Right ventricle myocardium superior (tissue), 1 donor: Measurements from ENCODE around the gene STK32C. TPM values are rescaled to one million over a fixed set of nuclear protein-coding genes. Genes with fewer than 3 reads are reported as not detected.
"Not testable (repeated sequence)": the region's sequence is repeated elsewhere in the genome, so short reads cannot be mapped to it uniquely, and the experiment has no call there.

Source experiments
- ATAC-seq: fragments of 200-7000 bp; cut with Tn5 transposase; one replicate; pipeline ENCODE4 v1.9.1; 2020; ENCODE audit warnings: mild to moderate bottlenecking; ENCODE audit not compliant: poor library complexity
- DNase-seq: peaks from one replicate; pipeline ENCODE4 v3.0.0-alpha.2; 2020
- intact Hi-C: fragments of 100-400 bp; cut with DNase I; formaldehyde crosslinking; loops from one replicate; pipeline ENCODE4 v1.11.2; 2022
- long read RNA-seq: library from polyadenylated mRNA; unstranded; transcript quantifications from one replicate; pipeline ENCODE4 v2.0.0, GENCODE V29; 2021
- total RNA-seq: library from RNA; stranded (reverse); fragmentation: NEBNext Ultra II Directional; extraction: Animal tissue kit (Norgen Biotek cat#: 25700); gene quantifications from one replicate; pipeline ENCODE4 v1.2.1, GENCODE V29; 2021
- donor health status: DM: no; HTN: yes; CAD: no; lungs with severe emphysema.

Gene STK32C
- total RNA-seq, result 5.9 TPM
- long read RNA-seq, partial matches to known transcripts, result 0 of 7 reads
- long read RNA-seq, other reads (novel, unspliced or antisense), result 2 of 7 reads

- peak; percentile 98 for ATAC-seq
- DNase-seq, result peak; percentile 96
- intact Hi-C loops, result no loop called here
These were observed at the start of gene STK32C for GRCh38 chr10:132307823-132308586. Gene STK32C (minus strand): TSS chr10:132307950. CDS start chr10:132307833, 117 bp downstream.

- no peak for ATAC-seq
- DNase-seq, result no peak
- intact Hi-C loops, result no loop called here
These were observed 49.0 kb upstream of the STK32C start for GRCh38 chr10:132356621-132357195.

GRCh38 chr10:132355754-132356153, 48.0 kb upstream of the STK32C start:
- intact Hi-C loops, result no loop called here
- no peak for DNase-seq

DNA sequence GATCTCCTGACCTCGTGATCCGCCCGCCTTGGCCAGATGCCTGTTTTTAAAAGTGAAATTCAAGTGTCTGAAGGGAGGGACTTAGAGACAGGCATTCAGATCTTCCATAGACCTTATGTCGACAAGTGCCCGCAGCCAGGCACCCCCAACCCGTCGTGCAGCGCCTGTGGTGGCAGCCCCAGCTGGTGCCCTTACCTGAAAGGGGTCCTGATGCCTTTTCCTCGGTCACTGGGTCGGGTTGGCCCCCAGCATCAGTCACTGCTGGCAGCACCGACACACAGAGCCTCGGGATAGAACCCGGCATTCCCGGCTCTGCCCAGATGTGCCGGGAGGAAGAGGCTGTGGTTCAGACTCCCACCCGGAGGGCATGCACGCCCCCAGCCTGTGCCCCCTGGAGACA, 47.5 kb upstream of the STK32C start:
- no peak for DNase-seq
- ATAC-seq, result no peak
- intact Hi-C loops, result no loop called here

More at GRCh38 chr10:132355754-132356153, 48.0 kb upstream of the STK32C start:
- no peak for ATAC-seq

DNA sequence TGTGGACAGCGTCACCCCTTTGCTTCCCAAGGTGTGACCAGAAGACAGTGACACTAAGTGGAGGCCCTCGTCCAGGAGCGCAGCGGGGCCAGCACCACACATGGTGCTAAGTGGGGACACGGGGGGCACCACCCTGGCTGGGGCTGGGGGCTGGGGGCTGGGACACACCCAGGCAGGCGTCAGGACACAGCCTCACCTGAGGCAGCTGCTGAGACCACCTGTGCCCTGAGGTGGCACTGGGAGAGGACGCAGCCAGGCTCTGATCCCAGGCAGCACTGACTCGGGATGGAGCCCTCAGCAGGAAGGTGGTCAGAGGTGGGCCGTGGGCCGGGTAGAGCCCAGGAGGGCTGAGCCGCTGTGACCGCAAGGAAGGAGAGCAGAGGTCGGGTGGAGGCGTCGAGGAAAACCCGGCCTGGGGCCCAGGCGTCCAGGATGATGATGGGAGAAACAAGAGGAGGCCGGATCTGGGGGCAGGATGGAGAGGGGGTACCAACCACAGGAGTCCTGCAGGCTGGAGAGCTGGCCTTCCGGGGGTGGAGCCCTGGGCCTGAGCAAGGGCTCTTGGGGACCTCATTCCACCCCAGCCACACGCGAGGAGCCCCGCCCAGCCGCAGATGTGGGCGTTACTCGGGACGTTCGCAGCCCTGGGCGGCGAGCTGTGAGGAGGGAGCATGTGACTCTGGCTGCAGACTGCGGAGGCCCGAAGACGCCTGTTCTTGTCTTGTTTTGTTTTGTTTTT, 46.8 kb upstream of the STK32C start:
- ATAC-seq (no peak), DNase-seq (no peak)
- intact Hi-C loops, result no loop called here

DNA sequence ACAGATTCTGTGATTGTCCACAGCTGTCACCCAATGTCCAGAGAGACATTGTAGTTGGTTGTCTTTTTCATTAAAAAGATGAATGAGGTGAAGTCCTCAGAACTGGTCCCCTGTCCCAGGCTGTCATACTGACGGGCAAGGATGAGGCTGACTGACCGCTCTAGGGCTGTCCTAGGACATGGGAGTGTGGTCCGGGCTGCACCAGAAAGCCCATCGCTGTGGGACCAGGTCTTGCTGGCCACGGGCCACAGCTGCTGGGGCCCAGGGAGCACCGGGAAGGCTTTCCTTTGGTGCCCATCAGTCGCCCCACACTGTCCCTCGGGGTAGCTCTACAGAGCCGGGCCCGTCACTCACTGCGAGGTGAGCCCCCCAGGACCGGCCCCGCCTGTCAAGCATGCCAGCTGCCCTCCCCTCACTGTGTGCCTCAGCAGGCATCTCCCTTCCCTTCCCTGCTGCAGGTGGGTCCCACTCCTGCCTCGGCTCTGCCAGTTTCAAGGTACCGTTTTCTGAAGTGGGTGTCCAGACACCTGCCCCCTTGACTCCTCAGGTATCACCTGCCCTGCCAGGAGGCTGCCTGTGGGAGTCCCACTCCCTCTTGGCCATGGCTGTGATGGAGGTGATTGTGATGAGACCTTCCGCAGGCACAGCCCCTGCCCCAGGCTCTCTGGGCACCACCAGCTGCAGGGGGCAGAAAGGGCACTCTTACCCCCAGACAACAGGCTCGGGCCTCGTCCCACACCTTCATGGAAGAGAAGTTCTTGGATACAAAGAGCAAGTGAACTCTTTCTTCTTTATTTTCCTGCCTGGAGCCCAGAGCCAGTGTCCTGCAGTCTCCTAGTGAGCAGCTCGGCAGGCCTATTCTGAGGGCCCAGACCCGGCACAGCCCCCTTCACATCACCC, 46.0 kb upstream of the STK32C start:
- ATAC-seq, result no peak
- intact Hi-C loops, result no loop called here

DNA sequence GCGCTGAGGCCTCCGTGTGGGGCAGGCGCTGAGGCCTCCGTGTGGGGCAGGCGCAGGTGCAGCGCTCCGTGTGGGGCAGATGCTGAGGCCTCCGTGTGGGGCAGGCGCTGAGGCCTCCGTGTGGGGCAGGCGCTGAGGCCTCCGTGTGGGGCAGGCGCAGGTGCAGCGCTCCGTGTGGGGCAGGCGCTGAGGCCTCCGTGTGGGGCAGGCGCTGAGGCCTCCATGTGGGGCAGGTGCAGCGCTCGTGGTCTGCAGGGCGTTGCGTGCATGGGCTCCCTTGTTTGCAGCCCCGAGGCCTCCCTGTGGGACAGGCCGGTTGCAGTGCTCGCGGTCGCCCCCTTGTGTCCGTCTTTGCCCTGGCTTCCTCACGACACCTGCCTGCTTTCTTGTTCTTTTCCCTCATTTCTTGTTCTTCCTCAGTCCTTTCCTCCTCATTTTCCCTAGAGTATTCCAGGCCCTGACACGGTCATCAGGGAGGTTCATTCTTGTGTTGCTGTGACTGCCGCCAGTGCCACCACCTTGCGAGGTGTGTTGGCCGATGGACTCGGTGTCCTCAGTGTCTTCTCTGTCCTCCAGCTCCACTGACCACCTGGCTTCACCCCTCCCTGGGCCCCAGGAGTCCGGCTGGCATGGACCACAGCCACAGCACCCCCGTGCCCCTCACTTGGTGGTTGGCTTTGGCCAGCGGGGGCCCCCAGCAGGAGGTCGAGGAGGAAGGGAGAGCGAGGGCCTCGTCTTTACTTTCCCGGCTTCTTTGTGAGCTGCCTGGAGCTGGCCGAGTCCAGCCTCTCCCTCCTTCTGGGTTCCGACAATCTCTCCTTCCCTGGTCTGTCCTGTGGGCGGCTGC, 44.9 kb upstream of the STK32C start:
- ATAC-seq, result peak; percentile 78
- peak; percentile 85 for DNase-seq
- intact Hi-C loops, result not testable (repeated sequence)

More for the DNA sequence above, 46.0 kb upstream of the STK32C start:
- DNase-seq, result no peak

DNA sequence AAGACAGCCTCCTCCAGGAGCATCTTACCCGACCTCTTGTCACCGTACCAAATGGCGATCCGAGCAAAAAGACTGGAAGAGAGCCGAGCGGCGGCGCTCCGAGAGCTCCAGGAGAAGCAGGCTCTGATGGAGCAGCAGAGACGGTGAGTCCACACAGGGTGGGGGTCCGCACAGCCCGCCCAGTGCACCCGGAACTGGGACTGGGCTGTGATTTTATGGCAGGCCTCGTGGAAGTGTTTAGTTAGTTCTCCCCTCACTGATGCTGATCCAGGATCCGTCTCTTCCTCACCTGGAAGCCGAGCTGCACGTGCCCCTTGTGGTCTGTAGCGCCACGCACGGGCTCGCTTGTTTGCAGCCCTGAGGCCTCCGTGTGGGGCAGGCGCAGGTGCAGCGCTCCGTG, 43.9 kb upstream of the STK32C start:
- DNase-seq, result no peak
- ATAC-seq, result no peak
- intact Hi-C loops, result loop anchor here (2.0 kb wide), 1 partner anchor 129 kb away; no protein-coding TSS in a partner anchor

DNA sequence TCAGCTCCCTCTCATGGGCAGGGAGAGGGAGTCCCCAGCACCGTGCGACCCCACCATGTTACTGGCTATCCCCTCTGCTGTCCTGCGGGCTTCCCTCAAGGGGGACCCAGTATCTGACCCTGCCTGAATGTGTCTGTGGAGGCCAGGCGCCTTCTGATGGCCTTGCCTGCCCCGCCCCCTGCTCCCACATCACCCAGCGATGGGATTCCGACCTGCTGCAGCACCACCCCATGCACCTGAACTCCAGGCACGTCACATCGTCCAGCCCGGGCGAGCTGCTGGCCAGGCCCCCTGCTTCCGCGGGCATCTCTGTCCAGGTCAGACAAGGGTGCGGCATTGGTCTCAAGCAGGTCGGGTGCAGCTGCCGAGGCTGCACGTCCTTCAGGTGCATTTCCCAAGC, 43.2 kb upstream of the STK32C start:
- DNase-seq, result peak; percentile 27
- ATAC-seq, result no peak
- intact Hi-C loops, result loop anchor here (2.0 kb wide), 1 partner anchor 128 kb away; no protein-coding TSS in a partner anchor

DNA sequence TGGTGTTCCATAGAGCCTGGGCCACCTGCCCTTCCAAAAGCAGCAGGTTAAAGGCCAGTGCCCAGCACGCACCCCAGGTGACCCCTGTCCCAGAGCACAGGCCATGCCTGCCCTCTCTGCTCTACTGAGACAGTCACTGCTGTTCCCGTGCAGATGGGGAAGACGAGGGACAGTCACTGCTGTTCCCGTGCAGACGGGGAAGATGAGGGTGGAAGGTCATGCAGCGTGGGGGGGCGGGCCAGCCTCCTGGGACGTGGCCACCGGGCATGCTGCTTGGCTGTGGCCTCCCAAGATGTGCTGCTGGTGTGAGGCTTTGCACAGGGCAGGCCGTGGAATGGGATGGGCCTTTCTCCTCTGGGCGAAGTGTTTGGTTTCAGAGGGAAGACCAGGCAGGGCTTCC, 42.6 kb upstream of the STK32C start:
- intact Hi-C loops, result loop anchor here (2.0 kb wide), 1 partner anchor 128 kb away; no protein-coding TSS in a partner anchor
- DNase-seq (peak; percentile 27), ATAC-seq (no peak)

DNA sequence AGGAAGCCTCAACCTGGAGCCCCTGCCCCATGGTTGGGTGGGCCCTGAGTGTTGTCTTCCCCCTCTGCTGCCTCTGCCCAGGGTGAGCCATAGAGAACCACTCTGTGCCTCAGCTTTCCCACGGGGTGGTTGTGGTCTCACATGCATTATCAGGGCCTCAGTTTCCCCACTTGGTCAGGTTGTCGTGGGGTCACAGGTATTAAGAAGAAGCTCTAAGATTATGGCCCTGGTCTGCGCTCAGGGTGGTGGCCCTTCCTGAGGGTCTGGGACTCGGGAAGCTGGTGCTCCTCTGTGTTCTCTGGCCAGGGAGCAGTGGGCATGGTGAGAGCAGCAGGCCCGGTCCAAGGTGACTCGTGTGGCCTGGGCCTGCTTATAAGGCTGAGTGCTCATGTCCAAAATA, 42.0 kb upstream of the STK32C start:
- DNase-seq (peak; percentile 28), ATAC-seq (no peak)
- intact Hi-C loops, result loop anchor here (2.0 kb wide), 1 partner anchor 127 kb away; no protein-coding TSS in a partner anchor

DNA sequence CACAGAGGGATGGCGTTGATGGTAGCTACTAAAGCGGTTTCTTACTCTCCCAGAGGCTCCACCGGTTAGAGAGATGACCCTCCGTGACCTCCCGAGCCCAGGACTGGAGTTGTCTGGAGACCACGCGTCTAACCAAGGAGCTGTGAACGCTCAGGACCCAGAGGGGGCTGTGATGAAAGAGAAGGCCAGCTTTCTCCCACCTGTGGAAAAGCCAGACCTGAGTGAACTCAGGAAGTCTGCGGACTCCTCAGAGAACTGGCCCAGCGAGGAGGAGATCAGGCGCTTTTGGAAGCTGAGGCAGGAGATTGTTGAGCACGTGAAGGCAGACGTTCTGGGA, 40.1 kb upstream of the STK32C start:
- intact Hi-C loops, result no loop called here
- DNase-seq, result peak; percentile 3

GRCh38 chr10:132347211-132347930, 39.6 kb upstream of the STK32C start:
- ATAC-seq, result no peak
- DNase-seq, result peak; percentile 31
- intact Hi-C loops, result no loop called here

More for the DNA sequence above, 40.1 kb upstream of the STK32C start:
- ATAC-seq, result no peak

GRCh38 chr10:132346806-132347205, 39.1 kb upstream of the STK32C start:
- DNase-seq (peak; percentile 35), ATAC-seq (no peak)
- intact Hi-C loops, result no loop called here

- ATAC-seq (no peak), DNase-seq (peak; percentile 11)
- intact Hi-C loops, result no loop called here
These were observed 37.6 kb upstream of the STK32C start for GRCh38 chr10:132345345-132345744.

GRCh38 chr10:132344386-132344785, 36.6 kb upstream of the STK32C start:
- ATAC-seq, result no peak
- DNase-seq, result no peak
- intact Hi-C loops, result no loop called here

DNA sequence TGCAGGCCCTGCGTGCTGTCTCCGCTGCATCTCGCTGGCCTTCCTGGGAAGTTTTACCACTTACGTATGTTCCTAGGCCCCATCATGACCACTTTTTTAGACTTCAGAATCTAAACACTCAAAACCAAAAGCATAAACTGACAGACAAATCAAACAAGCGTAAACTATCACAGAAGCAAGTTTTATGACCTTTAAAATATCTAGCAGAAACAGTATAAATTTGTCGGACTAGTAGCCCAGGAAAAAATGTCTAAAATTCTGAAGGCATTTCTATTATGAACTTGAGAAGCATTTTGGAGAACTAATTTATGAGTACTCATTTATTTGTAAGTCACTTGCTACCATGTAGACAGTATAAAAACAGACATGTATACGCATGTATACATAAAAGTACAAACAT, 34.8 kb upstream of the STK32C start:
- intact Hi-C loops, result no loop called here
- ATAC-seq, result no peak

More for the DNA sequence above, 34.8 kb upstream of the STK32C start:
- DNase-seq, result no peak
